Mucosa of rectum (tissue), 2 donors: ENCODE results near the gene OTOG.

Source experiments
- H3K27ac ChIP-seq, 2 donors: one replicate each; pipeline ENCODE4 v1.7.0; 2013; ENCODE audit warnings: inconsistent platforms in 2 of 2, low read depth in 2 of 2, low read length in 2 of 2
- H3K27me3 ChIP-seq, 2 donors: one replicate each; pipeline ENCODE4 v1.7.0; 2013; ENCODE audit warnings: low read length in 2 of 2; ENCODE audit not compliant: control insufficient read depth in 2 of 2, insufficient read depth in 2 of 2
- H3K36me3 ChIP-seq, 2 donors: one replicate each; pipeline ENCODE4 v1.7.0; 2013; ENCODE audit warnings: low read length in 2 of 2; ENCODE audit not compliant: control insufficient read depth in 2 of 2, insufficient read depth in 2 of 2
- H3K4me1 ChIP-seq, 2 donors: one replicate each; pipeline ENCODE4 v1.7.0; 2013; ENCODE audit warnings: low read length in 2 of 2, mild to moderate bottlenecking in 1 of 2; ENCODE audit not compliant: control insufficient read depth in 2 of 2, insufficient read depth in 2 of 2
- H3K4me3 ChIP-seq, 2 donors: one replicate each; pipeline ENCODE4 v1.7.0; 2013; ENCODE audit warnings: low read length in 2 of 2
- H3K9ac ChIP-seq, 2 donors: one replicate each; pipeline ENCODE4 v1.7.0; 2013; ENCODE audit warnings: low read length in 2 of 2, low read depth in 1 of 2, mild to moderate bottlenecking in 1 of 2
- H3K9me3 ChIP-seq, 2 donors: one replicate each; pipeline ENCODE4 v1.7.0; 2013; ENCODE audit warnings: low read length in 2 of 2; ENCODE audit not compliant: control insufficient read depth in 2 of 2
- donor health status: healthy.
- donor health status: Normal muscosa, but diverticular disease.

Gene OTOG

GRCh38 chr11:17517186-17517585 is 29.9 kb upstream of the OTOG start:
- Histone ChIP-seq H3K9me3 (no peaks in the 10 kb centered on the region), H3K9ac (no peak overlapping the region), H3K27me3 (no peaks in the 10 kb centered on the region), H3K4me3 (no peak overlapping the region), H3K36me3 (peaks cover 42 to 51% of the 10 kb centered on the region in 2 donors), H3K4me1 (no peaks in the 10 kb centered on the region), H3K27ac (no peak overlapping the region)

- H3K9me3 ChIP-seq, result no peaks in the 10 kb centered on the region
- H3K27me3 ChIP-seq, result no peaks in the 10 kb centered on the region
- H3K4me3 ChIP-seq, result no peak overlapping the region
- H3K9ac ChIP-seq, result no peak overlapping the region
- H3K36me3 ChIP-seq, result peaks cover 49 to 58% of the 10 kb centered on the region in 2 donors
- no peaks in the 10 kb centered on the region for H3K4me1 ChIP-seq
- H3K27ac ChIP-seq, result no peak overlapping the region
Measured at GRCh38 chr11:17518366-17518765, 28.7 kb upstream of the OTOG start.

GRCh38 chr11:17519061-17519885 is 27.8 kb upstream of the OTOG start:
- Histone ChIP-seq H3K9me3 (no peaks in the 10 kb centered on the region), H3K36me3 (peaks cover 57 to 62% of the 10 kb centered on the region in 2 donors), H3K9ac (no peak overlapping the region), H3K27ac (no peak overlapping the region), H3K4me3 (no peak overlapping the region), H3K4me1 (no peaks in the 10 kb centered on the region), H3K27me3 (no peaks in the 10 kb centered on the region)

GRCh38 chr11:17521106-17521900 is 25.8 kb upstream of the OTOG start:
- Histone ChIP-seq H3K4me1 (no peaks in the 10 kb centered on the region), H3K27ac (no peak overlapping the region), H3K9ac (no peak overlapping the region), H3K4me3 (no peak overlapping the region), H3K36me3 (peaks cover 53 to 66% of the 10 kb centered on the region in 2 donors), H3K27me3 (no peaks in the 10 kb centered on the region), H3K9me3 (no peaks in the 10 kb centered on the region)

- no peaks in the 10 kb centered on the region for H3K9me3 ChIP-seq
- peaks cover 0 to under 1% of the 10 kb centered on the region in 2 donors for H3K4me1 ChIP-seq
- no peak overlapping the region for H3K9ac ChIP-seq
- no peak overlapping the region for H3K27ac ChIP-seq
- no peak overlapping the region for H3K4me3 ChIP-seq
- peaks cover 53 to 64% of the 10 kb centered on the region in 2 donors for H3K36me3 ChIP-seq
- H3K27me3 ChIP-seq, result no peaks in the 10 kb centered on the region
Measured at GRCh38 chr11:17522655-17523054, 24.4 kb upstream of the OTOG start.

- no peak overlapping the region for H3K9ac ChIP-seq
- peaks cover 49 to 60% of the 10 kb centered on the region in 2 donors for H3K36me3 ChIP-seq
- no peaks in the 10 kb centered on the region for H3K27me3 ChIP-seq
- peaks cover 0 to 4% of the 10 kb centered on the region in 2 donors for H3K4me1 ChIP-seq
- no peak overlapping the region for H3K27ac ChIP-seq
- H3K9me3 ChIP-seq, result no peaks in the 10 kb centered on the region
- H3K4me3 ChIP-seq, result no peak overlapping the region
Measured at GRCh38 chr11:17524221-17524620, 22.8 kb upstream of the OTOG start.

- Histone ChIP-seq H3K4me3 (no peak overlapping the region), H3K9ac (no peak overlapping the region), H3K27me3 (no peaks in the 10 kb centered on the region), H3K36me3 (peaks cover 45 to 59% of the 10 kb centered on the region in 2 donors), H3K27ac (no peak overlapping the region), H3K9me3 (no peaks in the 10 kb centered on the region), H3K4me1 (peaks cover 0 to 4% of the 10 kb centered on the region in 2 donors)
Measured at GRCh38 chr11:17525570-17525969, 21.5 kb upstream of the OTOG start.

GRCh38 chr11:17526326-17526725 is 20.7 kb upstream of the OTOG start:
- Histone ChIP-seq H3K36me3 (peaks cover 45 to 56% of the 10 kb centered on the region in 2 donors), H3K27ac (no peak overlapping the region), H3K4me3 (no peak overlapping the region), H3K27me3 (no peaks in the 10 kb centered on the region), H3K9ac (no peak overlapping the region), H3K4me1 (peaks cover 7 to 8% of the 10 kb centered on the region in 2 donors), H3K9me3 (no peaks in the 10 kb centered on the region)

- no peak overlapping the region for H3K27ac ChIP-seq
- H3K4me1 ChIP-seq, result peaks cover 14 to 15% of the 10 kb centered on the region in 2 donors
- peaks cover 0 to 2% of the 10 kb centered on the region in 2 donors for H3K27me3 ChIP-seq
- H3K36me3 ChIP-seq, result peaks cover 39 to 49% of the 10 kb centered on the region in 2 donors
- no peak overlapping the region for H3K4me3 ChIP-seq
- no peaks in the 10 kb centered on the region for H3K9me3 ChIP-seq
- H3K9ac ChIP-seq, result no peak overlapping the region
Measured at GRCh38 chr11:17526931-17527627, 20.0 kb upstream of the OTOG start.

- no peak overlapping the region for H3K9ac ChIP-seq
- H3K9me3 ChIP-seq, result no peaks in the 10 kb centered on the region
- no peak overlapping the region for H3K27ac ChIP-seq
- H3K4me3 ChIP-seq, result no peak overlapping the region
- H3K27me3 ChIP-seq, result peaks cover 0 to 2% of the 10 kb centered on the region in 2 donors
- H3K36me3 ChIP-seq, result peaks cover 34 to 44% of the 10 kb centered on the region in 2 donors
- H3K4me1 ChIP-seq, result peaks cover 14 to 15% of the 10 kb centered on the region in 2 donors
Measured at GRCh38 chr11:17527628-17527995, 19.4 kb upstream of the OTOG start.
